ENCODE measurements around the gene SHFL.

Gene SHFL

GRCh38 chr19:10138879-10139795 lies 53.0 kb downstream of the SHFL start:
- Histone ChIP-seq H3K9me2 (replicated peaks; ENCODE audit: control insufficient read depth, low read length) (no peaks in the 10 kb centered on the region), H3K79me2 (ENCODE audit: control insufficient read depth, low read length) (peaks cover 39% of the 10 kb centered on the region), H3K9me3 (ENCODE audit: control insufficient read depth, insufficient read depth, low read length) (no peaks in the 10 kb centered on the region), H4K20me1 (ENCODE audit: control insufficient read depth, insufficient read depth, low read depth, low read length) (peaks cover 11% of the 10 kb centered on the region; the same call in 1 of the 2 replicates), H3K4me3 (ENCODE audit: low read length) (no peak overlapping the region), H3F3A (ENCODE audit: control insufficient read depth, insufficient read depth) (peaks cover 11% of the 10 kb centered on the region; the same call in 1 of the 2 replicates), H3K27ac (ENCODE audit: low read depth, low read length) (no peak overlapping the region), H3K4me2 (ENCODE audit: low read length) (no peak overlapping the region), H3K4me1 (ENCODE audit: control insufficient read depth, low read length) (no peaks in the 10 kb centered on the region), H3K27me3 (ENCODE audit: control insufficient read depth, low read length) (no peaks in the 10 kb centered on the region), H3K36me3 (ENCODE audit: control insufficient read depth, low read length) (peaks cover 99% of the 10 kb centered on the region)
- TF ChIP-seq EZH2phosphoT487 (IDR thresholded peaks at IDR 0.05; ENCODE audit: borderline replicate concordance, low read length): no peak
- TF ChIP-seq CTCF (IDR thresholded peaks at IDR 0.05; ENCODE audit: low read depth, low read length, poor library complexity, severe bottlenecking): no peak

- H3K4me2 ChIP-seq (ENCODE audit: low read length): no peak overlapping the region
- peaks cover 12% of the 10 kb centered on the region; the same call in 1 of the 2 replicates for H4K20me1 ChIP-seq (ENCODE audit: control insufficient read depth, insufficient read depth, low read depth, low read length)
- H3K27ac ChIP-seq (ENCODE audit: low read depth, low read length): no peak overlapping the region
Measured at GRCh38 chr19:10139952-10140351, 53.8 kb downstream of the SHFL start.

GRCh38 chr19:10141479-10141878 lies 55.4 kb downstream of the SHFL start:
- Histone ChIP-seq H3K4me1 (ENCODE audit: control insufficient read depth, low read length) (no peaks in the 10 kb centered on the region), H3F3A (ENCODE audit: control insufficient read depth, insufficient read depth) (peaks cover 11% of the 10 kb centered on the region), H3K9me2 (replicated peaks; ENCODE audit: control insufficient read depth, low read length) (no peaks in the 10 kb centered on the region), H3K9me3 (ENCODE audit: control insufficient read depth, insufficient read depth, low read length) (no peaks in the 10 kb centered on the region), H3K4me2 (ENCODE audit: low read length) (no peak overlapping the region), H3K4me3 (ENCODE audit: low read length) (no peak overlapping the region), H4K20me1 (ENCODE audit: control insufficient read depth, insufficient read depth, low read depth, low read length) (peaks cover 18% of the 10 kb centered on the region; the same call in 1 of the 2 replicates), H3K27ac (ENCODE audit: low read depth, low read length) (no peak overlapping the region), H3K36me3 (ENCODE audit: control insufficient read depth, low read length) (peaks cover 99% of the 10 kb centered on the region), H3K79me2 (ENCODE audit: control insufficient read depth, low read length) (peaks cover 55% of the 10 kb centered on the region), H3K27me3 (ENCODE audit: control insufficient read depth, low read length) (no peaks in the 10 kb centered on the region)
- TF ChIP-seq CTCF (IDR thresholded peaks at IDR 0.05; ENCODE audit: low read depth, low read length, poor library complexity, severe bottlenecking) (no peak), EZH2phosphoT487 (IDR thresholded peaks at IDR 0.05; ENCODE audit: borderline replicate concordance, low read length) (no peak)

More at GRCh38 chr19:10139952-10140351, 53.8 kb downstream of the SHFL start:
- Histone ChIP-seq H3K36me3 (ENCODE audit: control insufficient read depth, low read length) (peaks cover 99% of the 10 kb centered on the region), H3K9me2 (replicated peaks; ENCODE audit: control insufficient read depth, low read length) (no peaks in the 10 kb centered on the region), H3F3A (ENCODE audit: control insufficient read depth, insufficient read depth) (peaks cover 11% of the 10 kb centered on the region; the same call in 1 of the 2 replicates), H3K4me1 (ENCODE audit: control insufficient read depth, low read length) (no peaks in the 10 kb centered on the region), H3K9me3 (ENCODE audit: control insufficient read depth, insufficient read depth, low read length) (no peaks in the 10 kb centered on the region), H3K27me3 (ENCODE audit: control insufficient read depth, low read length) (no peaks in the 10 kb centered on the region), H3K4me3 (ENCODE audit: low read length) (no peak overlapping the region), H3K79me2 (ENCODE audit: control insufficient read depth, low read length) (peaks cover 43% of the 10 kb centered on the region)
- TF ChIP-seq EZH2phosphoT487 (IDR thresholded peaks at IDR 0.05; ENCODE audit: borderline replicate concordance, low read length) (no peak), CTCF (IDR thresholded peaks at IDR 0.05; ENCODE audit: low read depth, low read length, poor library complexity, severe bottlenecking) (no peak)

All from DOHH2 (cell line).